Dermis blood vessel endothelial cell (primary cell): ENCODE results near the gene PPP2R5D. TPM values are rescaled to one million over a fixed set of nuclear protein-coding genes. Genes with fewer than 3 reads are reported as not detected.
"Not testable (repeated sequence)": the region's sequence is repeated elsewhere in the genome, so short reads cannot be mapped to it uniquely, and the experiment has no call there.

Experiments
- DNase-seq: peaks from one replicate; pipeline ENCODE4 v3.0.0; 2010
- total RNA-seq: library from RNA; depleted of rRNA; stranded (reverse); fragments of >200 nt; gene quantifications from 2 replicates; pipeline ENCODE4 v1.2.3, GENCODE V29; 2014

PPP2R5D gene
- total RNA-seq, result 37.3 and 45.6 TPM in 2 replicates

GRCh38 chr6:42984001-42984923 is at the start of gene PPP2R5D:
Gene PPP2R5D, plus strand, starts transcription at chr6:42984570. Its CDS starts 108 bp downstream, at chr6:42984678.
- DNase-seq, result peak; percentile 99

GRCh38 chr6:42935322-42935721 is 49.0 kb upstream of the PPP2R5D start:
- peak; percentile 48 for DNase-seq

GRCh38 chr6:42936398-42936797 is 48.0 kb upstream of the PPP2R5D start:
- no peak for DNase-seq

GRCh38 chr6:42937548-42938427 is 46.6 kb upstream of the PPP2R5D start:
- no peak for DNase-seq

- no peak for DNase-seq
Observed at GRCh38 chr6:42938428-42938796, 46.0 kb upstream of the PPP2R5D start.

GRCh38 chr6:42938987-42939809 is 45.2 kb upstream of the PPP2R5D start:
- DNase-seq, result no peak

- no peak for DNase-seq
Observed at GRCh38 chr6:42939810-42940167, 44.6 kb upstream of the PPP2R5D start.

GRCh38 chr6:42940493-42941045 is 43.8 kb upstream of the PPP2R5D start:
- no peak for DNase-seq

- DNase-seq, result not testable (repeated sequence)
Observed at GRCh38 chr6:42941356-42941755, 43.0 kb upstream of the PPP2R5D start.

GRCh38 chr6:42942444-42942843 is 41.9 kb upstream of the PPP2R5D start:
- no peak for DNase-seq

- DNase-seq, result no peak
Observed at GRCh38 chr6:42947950-42948349, 36.4 kb upstream of the PPP2R5D start.

- DNase-seq, result no peak
Observed at GRCh38 chr6:42952389-42952788, 32.0 kb upstream of the PPP2R5D start.

GRCh38 chr6:42954405-42954804 is 30.0 kb upstream of the PPP2R5D start:
- not testable (repeated sequence) for DNase-seq

- no peak for DNase-seq
Observed at GRCh38 chr6:42958125-42958524, 26.2 kb upstream of the PPP2R5D start.

GRCh38 chr6:42959917-42960242 is 24.5 kb upstream of the PPP2R5D start:
- no peak for DNase-seq

GRCh38 chr6:42960243-42961019 is 23.9 kb upstream of the PPP2R5D start, which contains the start of gene GNMT:
Gene GNMT, plus strand, starts transcription at chr6:42960754. Its CDS starts 14 bp downstream, at chr6:42960768.
- peak; percentile 44 for DNase-seq

- DNase-seq, result no peak
Observed at GRCh38 chr6:42961020-42961470, 23.3 kb upstream of the PPP2R5D start.

- no peak for DNase-seq
Observed at GRCh38 chr6:42962096-42962495, 22.3 kb upstream of the PPP2R5D start.

GRCh38 chr6:42962502-42963178 is 21.7 kb upstream of the PPP2R5D start:
- DNase-seq, result no peak

- no peak for DNase-seq
Observed at GRCh38 chr6:42963179-42963854, 21.1 kb upstream of the PPP2R5D start.
